Omental fat pad (tissue), 4 donors: ENCODE measurements around the gene TUBB2B. TPM values are rescaled to one million over a fixed set of nuclear protein-coding genes. Genes with fewer than 3 reads are reported as not detected.
"Not testable (repeated sequence)": the region's sequence is repeated elsewhere in the genome, so short reads cannot be mapped to it uniquely, and the experiment has no call there.

ENCODE experiments used
- ATAC-seq: fragments of 150-250 bp; one replicate; pipeline ENCODE4 v1.9.1; 2016; ENCODE audit warnings: mild to moderate bottlenecking, moderate library complexity; ENCODE audit not compliant: low FRiP score
- DNase-seq: peaks from one replicate; pipeline ENCODE4 v3.0.0-alpha.2; 2019; ENCODE audit warnings: low spot score
- CTCF ChIP-seq, 3 donors: fragments of 450-650 bp; IDR thresholded peaks; one replicate each; pipeline ENCODE4 v1.5.1; 2016 to 2017; ENCODE audit warnings: antibody characterized with exemption in 3 of 3, mild to moderate bottlenecking in 3 of 3, moderate library complexity in 2 of 3
- total RNA-seq, 4 donors: library from RNA; depleted of rRNA; stranded (reverse); fragments of >200 nt; gene quantifications; one replicate each; pipeline ENCODE4 v1.1.0, GENCODE V29; 2016

The TUBB2B gene
- total RNA-seq, 4 donors from 2014 or later = 2.4 to 8.9 (median 3.9) TPM

GRCh38 chr6:3204921-3205320, 22.5 kb downstream of the TUBB2B start:
- no peak for TF ChIP-seq CTCF (IDR thresholded peaks at IDR 0.05)
- no peak for ATAC-seq
- no peak for DNase-seq

DNA sequence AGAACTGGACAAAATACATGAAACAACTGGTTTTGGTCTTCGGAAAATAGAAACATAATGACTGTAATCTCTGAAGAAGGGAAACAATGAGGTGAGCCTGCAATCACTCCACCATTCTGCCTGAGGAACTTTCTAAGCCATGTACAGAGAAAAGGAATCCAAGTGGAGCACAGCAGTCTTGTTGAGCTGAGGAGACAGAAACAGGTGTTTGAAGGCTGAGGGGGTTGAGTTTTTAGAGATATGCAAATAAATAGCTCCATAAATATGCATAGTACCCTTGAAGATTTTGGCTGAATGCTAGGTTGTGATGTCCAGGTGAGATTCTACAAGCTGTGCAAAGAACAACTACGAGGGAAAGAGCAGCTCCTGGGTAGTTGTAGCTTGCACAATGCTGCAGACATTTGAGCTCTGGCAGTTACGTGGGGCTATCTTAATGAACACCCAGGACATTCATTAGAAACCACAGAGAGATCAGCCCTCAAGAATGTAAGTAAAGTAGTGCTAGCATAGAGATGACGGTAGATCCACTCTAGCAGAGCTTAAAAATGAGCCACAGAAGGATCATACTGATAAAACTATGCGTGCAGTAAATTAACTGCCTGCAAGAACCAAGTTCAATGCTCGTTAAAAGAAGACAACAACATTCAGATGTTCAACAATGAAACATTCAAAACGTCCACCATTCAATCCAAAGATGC, 24.3 kb downstream of the TUBB2B start:
- no peak for ATAC-seq
- no peak for TF ChIP-seq CTCF (IDR thresholded peaks at IDR 0.05)

GRCh38 chr6:3201388-3201787, 26.1 kb downstream of the TUBB2B start:
- DNase-seq = no peak
- no peak for ATAC-seq
- no peak for TF ChIP-seq CTCF (IDR thresholded peaks at IDR 0.05)

More for the DNA sequence above, 24.3 kb downstream of the TUBB2B start:
- DNase-seq = no peak

- ATAC-seq (no peak), DNase-seq (no peak)
- TF ChIP-seq CTCF (IDR thresholded peaks at IDR 0.05) = no peak
Observed at GRCh38 chr6:3200682-3201081, 26.8 kb downstream of the TUBB2B start.

GRCh38 chr6:3199382-3199781, 28.1 kb downstream of the TUBB2B start:
- ATAC-seq (no peak), DNase-seq (no peak)

GRCh38 chr6:3197734-3198133, 29.7 kb downstream of the TUBB2B start:
- ATAC-seq, DNase-seq: not testable (repeated sequence)

More at GRCh38 chr6:3199382-3199781, 28.1 kb downstream of the TUBB2B start:
- TF ChIP-seq CTCF (IDR thresholded peaks at IDR 0.05) = no peak

GRCh38 chr6:3196770-3197169, 30.7 kb downstream of the TUBB2B start:
- no peak for TF ChIP-seq CTCF (IDR thresholded peaks at IDR 0.05)
- DNase-seq (no peak), ATAC-seq (no peak)
